Mucosa of rectum (tissue), 2 donors: Measurements from ENCODE around the gene P2RY8.
A peak's percentile ranks its signal among the peaks of the same experiment; 100 is the strongest.
"Not testable (repeated sequence)": the region's sequence is repeated elsewhere in the genome, so short reads cannot be mapped to it uniquely, and the experiment has no call there.

ENCODE experiments used
- H3K27ac ChIP-seq, 2 donors: one replicate each; pipeline ENCODE4 v1.7.0; 2013; ENCODE audit warnings: inconsistent platforms in 2 of 2, low read depth in 2 of 2, low read length in 2 of 2
- H3K27me3 ChIP-seq, 2 donors: one replicate each; pipeline ENCODE4 v1.7.0; 2013; ENCODE audit warnings: low read length in 2 of 2; ENCODE audit not compliant: control insufficient read depth in 2 of 2, insufficient read depth in 2 of 2
- H3K36me3 ChIP-seq, 2 donors: one replicate each; pipeline ENCODE4 v1.7.0; 2013; ENCODE audit warnings: low read length in 2 of 2; ENCODE audit not compliant: control insufficient read depth in 2 of 2, insufficient read depth in 2 of 2
- H3K4me1 ChIP-seq, 2 donors: one replicate each; pipeline ENCODE4 v1.7.0; 2013; ENCODE audit warnings: low read length in 2 of 2, mild to moderate bottlenecking in 1 of 2; ENCODE audit not compliant: control insufficient read depth in 2 of 2, insufficient read depth in 2 of 2
- H3K4me3 ChIP-seq, 2 donors: one replicate each; pipeline ENCODE4 v1.7.0; 2013; ENCODE audit warnings: low read length in 2 of 2
- H3K9ac ChIP-seq, 2 donors: one replicate each; pipeline ENCODE4 v1.7.0; 2013; ENCODE audit warnings: low read length in 2 of 2, low read depth in 1 of 2, mild to moderate bottlenecking in 1 of 2
- H3K9me3 ChIP-seq, 2 donors: one replicate each; pipeline ENCODE4 v1.7.0; 2013; ENCODE audit warnings: low read length in 2 of 2; ENCODE audit not compliant: control insufficient read depth in 2 of 2
- donor health status: healthy.
- donor health status: Normal muscosa, but diverticular disease.

Gene P2RY8

GRCh38 chrX:1500701-1501624, 36.0 kb downstream of the P2RY8 start:
- Histone ChIP-seq H3K9me3 (no peaks in the 10 kb centered on the region), H3K27me3 (no peaks in the 10 kb centered on the region), H3K9ac (peak overlapping the region in 1 of 2 donors; percentile 56), H3K4me3 (peak overlapping the region in 1 of 2 donors; percentile 45), H3K36me3 (no peaks in the 10 kb centered on the region), H3K27ac (peak overlapping the region; percentile 23 to 68), H3K4me1 (no peaks in the 10 kb centered on the region)

DNA sequence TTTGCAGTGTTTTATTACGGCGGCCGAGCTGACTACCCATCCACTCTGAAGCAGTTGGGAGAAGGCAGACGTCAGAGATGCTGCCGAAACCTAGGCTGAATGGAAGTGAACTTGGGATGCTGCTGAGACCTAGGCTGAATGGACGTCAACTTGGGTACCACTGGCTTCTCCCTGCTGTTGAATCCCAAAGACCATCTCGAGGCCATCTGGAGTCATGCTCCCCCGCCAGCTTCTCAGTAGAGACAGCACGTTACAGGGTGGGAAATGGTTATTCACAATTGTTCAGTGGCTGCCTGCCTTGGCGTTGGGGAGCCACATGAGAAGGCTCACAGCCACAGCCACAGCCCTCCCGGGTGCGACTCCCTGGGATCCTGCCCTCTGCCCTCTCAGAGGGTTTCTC, 40.9 kb downstream of the P2RY8 start:
- Histone ChIP-seq H3K27me3 (no peaks in the 10 kb centered on the region), H3K36me3 (no peaks in the 10 kb centered on the region), H3K27ac (no peak overlapping the region), H3K9me3 (no peaks in the 10 kb centered on the region), H3K4me3 (no peak overlapping the region), H3K4me1 (no peaks in the 10 kb centered on the region), H3K9ac (no peak overlapping the region)

- Histone ChIP-seq H3K9ac (no peak overlapping the region), H3K4me3 (no peak overlapping the region), H3K36me3 (no peaks in the 10 kb centered on the region), H3K27ac (peak overlapping the region in 1 of 2 donors; percentile 32), H3K4me1 (no peaks in the 10 kb centered on the region), H3K9me3 (no peaks in the 10 kb centered on the region), H3K27me3 (no peaks in the 10 kb centered on the region)
Observed at GRCh38 chrX:1493877-1494510, 43.0 kb downstream of the P2RY8 start.

- Histone ChIP-seq H3K9ac (no peak overlapping the region), H3K27me3 (no peaks in the 10 kb centered on the region), H3K36me3 (no peaks in the 10 kb centered on the region), H3K4me1 (no peaks in the 10 kb centered on the region), H3K4me3 (no peak overlapping the region), H3K27ac (peak overlapping the region in 1 of 2 donors; percentile 32), H3K9me3 (no peaks in the 10 kb centered on the region)
Observed at GRCh38 chrX:1493412-1493811, 43.6 kb downstream of the P2RY8 start.

- H3K27ac ChIP-seq = no peak overlapping the region
- no peaks in the 10 kb centered on the region for H3K9me3 ChIP-seq
- no peaks in the 10 kb centered on the region for H3K36me3 ChIP-seq
- H3K4me3 ChIP-seq = no peak overlapping the region
- no peaks in the 10 kb centered on the region for H3K27me3 ChIP-seq
- H3K9ac ChIP-seq = no peak overlapping the region
- no peaks in the 10 kb centered on the region for H3K4me1 ChIP-seq
Observed at GRCh38 chrX:1492421-1493012, 44.5 kb downstream of the P2RY8 start.

DNA sequence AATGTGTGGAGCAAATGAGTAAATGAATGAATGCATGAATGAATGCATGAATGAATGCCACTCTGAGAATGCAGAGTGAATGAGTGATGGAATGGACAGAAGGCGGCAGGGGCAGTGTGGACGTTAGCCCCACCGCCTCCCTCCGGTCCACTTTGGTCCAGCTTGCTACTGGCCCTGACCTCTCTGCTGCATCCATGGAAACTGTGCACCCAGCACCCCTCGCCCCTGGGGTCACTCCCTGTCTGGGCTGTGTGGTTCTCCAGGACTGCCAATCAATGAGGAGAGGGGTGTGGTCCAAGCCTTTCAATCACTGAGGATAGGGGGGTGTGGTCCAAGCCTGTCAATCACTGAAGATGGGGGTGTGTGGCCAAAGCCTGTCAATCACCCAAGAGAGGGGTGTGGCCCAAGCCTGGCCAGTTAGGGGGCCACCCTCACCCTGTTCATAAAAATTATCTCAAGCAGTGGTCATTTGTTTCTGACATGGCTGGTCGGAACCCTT, 45.1 kb downstream of the P2RY8 start:
- Histone ChIP-seq H3K9me3 (no peaks in the 10 kb centered on the region), H3K27ac (no peak overlapping the region)

GRCh38 chrX:1491248-1491647, 45.7 kb downstream of the P2RY8 start:
- not testable (repeated sequence) for H3K4me3 ChIP-seq, H3K4me1 ChIP-seq, H3K9ac ChIP-seq, H3K9me3 ChIP-seq, H3K27ac ChIP-seq, H3K36me3 ChIP-seq, H3K27me3 ChIP-seq

More for the DNA sequence above, 45.1 kb downstream of the P2RY8 start:
- Histone ChIP-seq H3K4me1 (no peaks in the 10 kb centered on the region), H3K4me3 (no peak overlapping the region), H3K27me3 (no peaks in the 10 kb centered on the region), H3K36me3 (no peaks in the 10 kb centered on the region), H3K9ac (no peak overlapping the region)

DNA sequence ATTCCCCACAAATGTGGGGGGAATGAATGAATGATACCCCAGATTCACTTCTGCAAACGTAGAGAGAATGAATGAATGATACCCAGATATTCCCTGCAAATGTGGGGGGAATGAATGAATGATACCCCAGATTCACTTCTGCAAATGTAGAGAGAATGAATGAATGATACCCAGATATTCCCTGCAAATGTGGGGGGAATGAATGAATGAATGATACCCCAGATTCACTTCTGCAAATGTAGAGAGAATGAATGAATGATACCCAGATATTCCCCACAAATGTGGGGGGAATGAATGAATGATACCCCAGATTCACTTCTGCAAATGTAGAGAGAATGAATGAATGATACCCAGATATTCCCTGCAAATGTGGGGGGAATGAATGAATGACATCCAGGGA, 46.3 kb downstream of the P2RY8 start:
- H3K27ac ChIP-seq, H3K36me3 ChIP-seq, H3K9ac ChIP-seq, H3K9me3 ChIP-seq, H3K4me1 ChIP-seq, H3K4me3 ChIP-seq, H3K27me3 ChIP-seq: not testable (repeated sequence)

- H3K4me1 ChIP-seq, H3K4me3 ChIP-seq, H3K9me3 ChIP-seq, H3K9ac ChIP-seq, H3K27ac ChIP-seq, H3K36me3 ChIP-seq, H3K27me3 ChIP-seq: not testable (repeated sequence)
Observed at GRCh38 chrX:1489354-1489753, 47.6 kb downstream of the P2RY8 start.

GRCh38 chrX:1488745-1489144, 48.2 kb downstream of the P2RY8 start:
- no peaks in the 10 kb centered on the region for H3K4me1 ChIP-seq
- no peaks in the 10 kb centered on the region for H3K36me3 ChIP-seq
- no peak overlapping the region for H3K4me3 ChIP-seq
- no peak overlapping the region for H3K9ac ChIP-seq
- peaks cover 0 to 2% of the 10 kb centered on the region in 2 donors for H3K9me3 ChIP-seq
- H3K27me3 ChIP-seq = no peaks in the 10 kb centered on the region
- no peak overlapping the region for H3K27ac ChIP-seq
